ENCODE data around the gene PFN3.

Gene PFN3

DNA sequence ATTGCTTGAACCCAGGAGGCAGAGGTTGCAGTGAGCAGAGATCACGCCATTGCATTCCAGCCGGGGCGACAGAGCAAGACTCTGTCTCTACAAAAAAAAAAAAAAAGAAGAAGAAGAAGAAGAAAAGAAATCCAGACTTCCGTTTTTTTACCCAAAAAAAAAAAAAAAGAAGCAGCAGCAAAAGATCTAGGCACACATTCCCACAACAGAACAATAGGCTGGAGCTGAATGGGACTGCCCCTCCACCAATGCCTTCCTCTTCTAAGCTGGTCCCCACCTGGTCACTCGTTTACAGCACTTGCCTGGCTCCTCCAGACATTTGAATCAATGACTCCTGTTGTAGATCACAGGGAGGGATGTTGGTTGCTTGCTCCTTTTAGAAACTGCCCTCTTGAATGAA is 47.4 kb downstream of the PFN3 start:
- H3K36me3 Mint-ChIP-seq (ENCODE audit: low read depth): no peaks in the 10 kb centered on the region
- H3K9me3 Mint-ChIP-seq: no peaks in the 10 kb centered on the region
- peak overlapping the region; percentile 60 to 82 (median 70) for H3K4me3 Mint-ChIP-seq
- peak overlapping the region; percentile 27 to 55 (median 38) for H3K27ac Mint-ChIP-seq
- H3K27me3 Mint-ChIP-seq (ENCODE audit: low read depth): peaks cover 8% of the 10 kb centered on the region
- TF ChIP-seq, protein P1, sequence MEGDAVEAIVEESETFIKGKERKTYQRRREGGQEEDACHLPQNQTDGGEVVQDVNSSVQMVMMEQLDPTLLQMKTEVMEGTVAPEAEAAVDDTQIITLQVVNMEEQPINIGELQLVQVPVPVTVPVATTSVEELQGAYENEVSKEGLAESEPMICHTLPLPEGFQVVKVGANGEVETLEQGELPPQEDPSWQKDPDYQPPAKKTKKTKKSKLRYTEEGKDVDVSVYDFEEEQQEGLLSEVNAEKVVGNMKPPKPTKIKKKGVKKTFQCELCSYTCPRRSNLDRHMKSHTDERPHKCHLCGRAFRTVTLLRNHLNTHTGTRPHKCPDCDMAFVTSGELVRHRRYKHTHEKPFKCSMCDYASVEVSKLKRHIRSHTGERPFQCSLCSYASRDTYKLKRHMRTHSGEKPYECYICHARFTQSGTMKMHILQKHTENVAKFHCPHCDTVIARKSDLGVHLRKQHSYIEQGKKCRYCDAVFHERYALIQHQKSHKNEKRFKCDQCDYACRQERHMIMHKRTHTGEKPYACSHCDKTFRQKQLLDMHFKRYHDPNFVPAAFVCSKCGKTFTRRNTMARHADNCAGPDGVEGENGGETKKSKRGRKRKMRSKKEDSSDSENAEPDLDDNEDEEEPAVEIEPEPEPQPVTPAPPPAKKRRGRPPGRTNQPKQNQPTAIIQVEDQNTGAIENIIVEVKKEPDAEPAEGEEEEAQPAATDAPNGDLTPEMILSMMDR (IDR thresholded peaks at IDR 0.05; ENCODE audit: unreplicated experiment in 3 of 3): no peak
- H3K4me1 Mint-ChIP-seq: peaks cover 29% of the 10 kb centered on the region

DNA sequence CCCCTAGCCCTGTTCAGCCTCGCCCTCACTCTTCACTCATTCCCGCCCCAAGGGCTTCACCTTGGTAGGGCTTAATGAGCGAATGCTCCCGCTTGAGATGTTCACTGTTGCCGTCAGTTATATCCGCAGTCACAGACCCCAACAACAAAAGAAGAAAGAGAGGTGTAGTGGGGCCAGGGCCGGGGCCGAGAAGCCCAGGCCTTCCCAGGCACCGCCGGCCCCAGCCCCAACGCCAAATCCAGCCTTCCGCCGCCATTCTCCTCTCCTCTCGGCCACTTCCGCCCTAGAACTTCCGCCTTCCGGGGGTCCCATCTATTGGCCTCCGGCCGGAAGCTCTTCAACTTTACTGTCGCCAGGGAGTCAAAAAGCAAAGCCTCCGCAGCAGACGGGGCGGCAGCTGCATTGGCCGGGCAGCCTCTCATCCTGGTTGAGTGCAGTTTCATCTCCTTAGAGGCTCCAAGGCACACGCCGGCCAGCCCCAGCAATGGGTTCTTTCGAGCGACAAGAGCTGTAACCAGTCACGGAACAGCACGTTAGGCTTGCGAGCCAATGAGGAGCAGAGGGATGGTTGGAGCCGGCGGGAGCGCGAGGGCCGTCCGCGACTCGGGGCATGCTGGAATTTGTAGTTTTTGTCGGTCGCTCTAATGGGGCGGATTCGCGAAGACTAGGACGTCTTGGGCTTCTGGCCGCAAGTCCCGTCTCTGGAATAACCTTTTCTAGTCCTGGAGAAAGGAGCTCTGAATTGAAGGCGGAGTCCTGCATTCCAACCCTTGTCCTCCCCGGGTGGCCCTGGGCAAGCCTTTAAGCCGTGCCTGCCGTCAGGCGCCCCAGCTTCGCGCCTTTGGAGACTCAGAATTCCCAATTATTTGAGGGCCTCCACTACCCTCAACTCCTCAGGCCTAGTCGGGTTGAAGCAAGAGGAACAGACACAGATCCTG is 48.8 kb downstream of the PFN3 start, which contains the start of gene LMAN2:
Gene LMAN2, minus strand, starts transcription at position 277 of the 938 bp plus-strand sequence. Its CDS starts 21 bp downstream, at position 256.
- Mint-ChIP-seq H3K4me3 (peak within 1 kb of the TSS; percentile 91 to 98 (median 96)), H3K36me3 (ENCODE audit: low read depth) (peaks cover 7% of the 10 kb centered on the region), H3K9me3 (no peaks in the 10 kb centered on the region), H3K4me1 (peaks cover 35% of the 10 kb centered on the region), H3K27me3 (ENCODE audit: low read depth) (peaks cover 3% of the 10 kb centered on the region), H3K27ac (peak within 1 kb of the TSS; percentile 98 to 100 (median 99))
- TF ChIP-seq, protein P1 (IDR thresholded peaks at IDR 0.05; ENCODE audit: unreplicated experiment in 3 of 3): no peak

DNA sequence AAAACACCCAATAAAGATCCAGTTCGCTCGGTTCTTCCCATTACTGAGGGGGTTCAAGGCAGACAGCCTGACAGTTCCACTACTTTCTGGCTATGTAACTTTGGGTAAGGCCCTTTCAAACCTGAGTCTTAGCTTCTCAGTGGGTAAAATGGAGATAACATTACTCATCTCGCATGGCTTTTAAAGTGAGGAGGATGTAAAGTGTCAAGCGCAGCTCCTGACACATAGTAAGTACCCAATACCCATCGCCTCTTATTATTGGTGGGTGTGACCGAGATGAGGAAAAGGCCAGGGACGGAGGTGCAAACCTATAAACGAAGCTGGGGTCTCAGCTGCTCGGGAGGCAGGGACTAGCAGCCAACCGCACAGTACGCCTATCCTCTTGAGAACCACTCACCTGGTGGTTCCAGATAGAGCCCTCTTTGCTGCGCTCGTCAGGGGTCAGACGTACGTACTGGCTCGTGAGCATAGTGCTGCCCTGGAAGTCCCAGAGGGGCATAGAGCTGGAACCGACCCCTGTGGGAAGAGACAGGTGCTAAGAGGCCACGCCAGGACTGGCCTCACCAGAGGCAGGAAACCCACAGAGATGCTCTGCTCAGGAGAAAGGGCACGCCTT is 49.6 kb downstream of the PFN3 start:
- H3K4me3 Mint-ChIP-seq: peak overlapping the region; percentile 91 to 98 (median 96)
- H3K36me3 Mint-ChIP-seq (ENCODE audit: low read depth): peaks cover 12% of the 10 kb centered on the region
- peak overlapping the region; percentile 98 to 100 (median 99) for H3K27ac Mint-ChIP-seq
- H3K9me3 Mint-ChIP-seq: no peaks in the 10 kb centered on the region
- peaks cover 35% of the 10 kb centered on the region for H3K4me1 Mint-ChIP-seq
- TF ChIP-seq, protein P1 (IDR thresholded peaks at IDR 0.05; ENCODE audit: unreplicated experiment in 3 of 3): no peak
- H3K27me3 Mint-ChIP-seq (ENCODE audit: low read depth): peaks cover 3% of the 10 kb centered on the region

Data from nephron (organoid).